Lower leg skin (tissue), 4 donors: Measurements from ENCODE around the gene TRAF7. TPM values are rescaled to one million over a fixed set of nuclear protein-coding genes. Genes with fewer than 3 reads are reported as not detected.

Experiments used
- DNase-seq, 2 donors: peaks; one replicate each; pipeline ENCODE4 v3.0.0-alpha.2; 2019; ENCODE audit warnings: low spot score in 2 of 2
- H3K4me3 ChIP-seq: fragments of 200-600 bp; sonication (generic); 2 replicates; pipeline ENCODE4 v1.5.1; 2017; ENCODE audit warnings: mild to moderate bottlenecking, low read depth; ENCODE audit not compliant: poor library complexity, severe bottlenecking
- CTCF ChIP-seq, 3 donors: fragments of 450-650 bp; IDR thresholded peaks; one replicate each; pipeline ENCODE4 v1.5.1; 2016; ENCODE audit warnings: antibody characterized with exemption in 3 of 3, mild to moderate bottlenecking in 3 of 3, moderate library complexity in 2 of 3
- POLR2A ChIP-seq, 2 donors: fragments of 450-650 bp; IDR thresholded peaks; one replicate each; pipeline ENCODE4 v1.6.1; 2016 to 2017; ENCODE audit warnings: antibody characterized with exemption in 2 of 2, mild to moderate bottlenecking in 1 of 2, moderate library complexity in 1 of 2
- WGBS, 2 donors: methylation state at CpG; one replicate each; pipeline ENCODE4 v1.1.5; 2018; 5-methylcytosine and 5-hydroxymethylcytosine counted together
- intact Hi-C: fragments of 100-400 bp; cut with DNase I; formaldehyde crosslinking; loops from one replicate; pipeline ENCODE4 v1.15.0; 2023; ENCODE audit warnings: low total_unique reads
- total RNA-seq, 4 donors: library from RNA; depleted of rRNA; stranded (reverse); fragments of >200 nt; gene quantifications; one replicate each; pipeline ENCODE4 v1.1.0, GENCODE V29; 2016

Gene TRAF7
- total RNA-seq, 4 donors from 2014 or later, result 60.8 to 74.8 (median 68.9) TPM

GRCh38 chr16:2189252-2189893 is 33.8 kb downstream of the TRAF7 start:
- TF ChIP-seq POLR2A (IDR thresholded peaks at IDR 0.05), result no peak
- TF ChIP-seq CTCF (IDR thresholded peaks at IDR 0.05), result no peak
- intact Hi-C loops, result no loop called here
- DNase-seq, result no peak
- WGBS, 2 donors, result 90 to 94% methylated on average over 22 to 25 of the region's 25 CpGs
- no peak overlapping the region for H3K4me3 ChIP-seq

GRCh38 chr16:2190002-2190658 is 34.5 kb downstream of the TRAF7 start:
- DNase-seq, result no peak
- TF ChIP-seq CTCF (IDR thresholded peaks at IDR 0.05) (no peak), POLR2A (IDR thresholded peaks at IDR 0.05) (no peak)
- intact Hi-C loops, result no loop called here
- 62 to 69% methylated on average over 22 to 23 of the region's 24 CpGs for WGBS, 2 donors
- H3K4me3 ChIP-seq, result no peak overlapping the region

GRCh38 chr16:2190659-2191445 is 35.3 kb downstream of the TRAF7 start:
- H3K4me3 ChIP-seq, result no peak overlapping the region
- WGBS, 2 donors, result 52 to 75% methylated on average over 17 of the region's 25 CpGs
- TF ChIP-seq CTCF (IDR thresholded peaks at IDR 0.05), result no peak
- no peak for TF ChIP-seq POLR2A (IDR thresholded peaks at IDR 0.05)
- no peak for DNase-seq
- intact Hi-C loops, result no loop called here

GRCh38 chr16:2191446-2191706 is 35.8 kb downstream of the TRAF7 start:
- intact Hi-C loops, result no loop called here
- no peak for DNase-seq
- TF ChIP-seq CTCF (IDR thresholded peaks at IDR 0.05) (no peak), POLR2A (IDR thresholded peaks at IDR 0.05) (no peak)
- WGBS, 2 donors, result 58 to 78% methylated on average over 11 of the region's 11 CpGs
- no peak overlapping the region for H3K4me3 ChIP-seq

- no peak for DNase-seq
- WGBS, 2 donors, result 40 to 52% methylated on average over 10 to 16 of the region's 16 CpGs
- H3K4me3 ChIP-seq, result no peak overlapping the region
- no peak for TF ChIP-seq POLR2A (IDR thresholded peaks at IDR 0.05)
- no peak for TF ChIP-seq CTCF (IDR thresholded peaks at IDR 0.05)
- intact Hi-C loops, result no loop called here
Observed at GRCh38 chr16:2194166-2194834, 38.7 kb downstream of the TRAF7 start.
